HG03139 (cell line): ENCODE results near the gene UBXN11.
"Not testable (repeated sequence)": the region's sequence is repeated elsewhere in the genome, so short reads cannot be mapped to it uniquely, and the experiment has no call there.

Source experiments
- ATAC-seq: cut with Tn5 transposase; IDR thresholded peaks from one replicate; pipeline ENCODE4 v1.9.1; 2021; ENCODE audit not compliant: unreplicated experiment

The UBXN11 gene

DNA sequence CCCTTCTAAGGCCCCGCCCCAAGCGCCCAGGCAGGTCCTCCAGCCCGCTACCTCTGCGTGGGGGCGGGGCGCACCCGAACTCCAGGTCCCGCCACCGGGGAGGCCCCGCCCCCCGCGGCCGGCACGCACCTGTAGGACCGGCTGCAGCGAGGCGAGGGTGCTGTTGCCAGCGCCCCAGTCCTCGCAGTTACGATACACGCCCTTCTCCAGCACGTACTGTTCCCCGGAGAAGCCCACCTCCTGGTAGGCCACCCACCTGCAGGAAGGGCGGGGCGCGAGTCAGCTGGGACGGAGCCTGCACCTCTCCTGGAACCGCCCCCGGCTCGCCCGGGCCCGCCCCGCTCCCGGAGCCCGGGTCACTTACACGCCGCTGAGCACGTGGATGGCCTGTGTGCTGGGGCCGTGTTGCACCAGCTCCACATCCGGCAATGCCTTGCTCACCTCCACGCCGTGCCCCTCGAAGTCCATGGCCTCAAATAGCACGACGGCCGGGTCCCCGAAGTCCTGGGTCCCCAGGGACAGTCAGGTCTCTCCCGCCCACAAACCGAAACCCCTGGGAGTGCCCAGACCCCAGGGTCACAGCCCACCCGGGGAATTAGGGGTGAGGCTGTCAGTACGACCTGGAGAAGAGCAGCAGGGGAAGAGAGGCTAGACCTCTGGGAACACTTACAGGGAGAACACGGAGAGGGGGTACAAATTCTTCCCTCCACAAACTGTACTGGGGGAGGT is 30.2 kb upstream of the UBXN11 start:
- no peak for ATAC-seq

DNA sequence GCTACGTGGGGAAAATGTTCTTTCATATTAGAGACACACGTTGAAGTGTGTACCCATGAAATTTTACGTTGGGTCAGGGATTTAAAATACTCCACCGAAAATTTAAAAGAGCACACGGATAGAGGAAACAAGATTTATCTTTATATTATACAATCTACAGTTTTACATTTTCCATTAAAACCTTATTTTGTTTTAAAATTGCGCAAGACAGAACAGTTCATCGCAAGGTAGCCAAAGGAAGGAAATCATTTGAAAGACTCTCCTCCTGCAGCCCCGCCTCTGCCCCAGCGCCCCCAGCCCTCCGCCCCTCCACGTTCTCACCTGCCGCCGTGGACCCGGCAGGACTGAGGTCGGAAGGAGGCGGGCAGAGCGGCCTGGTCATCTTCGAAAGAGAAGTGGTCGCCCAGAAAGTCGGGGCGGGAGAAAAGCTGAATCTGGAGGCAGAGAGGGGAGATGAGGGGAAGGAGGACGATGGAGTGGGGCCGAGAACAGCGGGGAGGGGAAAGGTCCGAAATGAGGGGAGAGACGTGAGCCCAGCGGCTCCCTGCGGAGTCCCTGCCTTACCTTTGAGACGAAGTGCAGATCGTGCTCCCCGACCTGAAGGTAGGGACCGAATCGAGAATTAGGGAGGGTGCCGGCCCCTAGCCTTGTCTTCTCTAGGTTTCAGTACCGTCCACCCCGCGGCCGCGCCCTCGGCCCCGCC is 29.5 kb upstream of the UBXN11 start:
- ATAC-seq, result no peak

GRCh38 chr1:26333312-26333711 is 26.9 kb upstream of the UBXN11 start:
- ATAC-seq, result not testable (repeated sequence)

- ATAC-seq, result no peak
These were observed 23.8 kb upstream of the UBXN11 start for GRCh38 chr1:26330276-26330675.

GRCh38 chr1:26329380-26329779 is 22.9 kb upstream of the UBXN11 start:
- not testable (repeated sequence) for ATAC-seq

DNA sequence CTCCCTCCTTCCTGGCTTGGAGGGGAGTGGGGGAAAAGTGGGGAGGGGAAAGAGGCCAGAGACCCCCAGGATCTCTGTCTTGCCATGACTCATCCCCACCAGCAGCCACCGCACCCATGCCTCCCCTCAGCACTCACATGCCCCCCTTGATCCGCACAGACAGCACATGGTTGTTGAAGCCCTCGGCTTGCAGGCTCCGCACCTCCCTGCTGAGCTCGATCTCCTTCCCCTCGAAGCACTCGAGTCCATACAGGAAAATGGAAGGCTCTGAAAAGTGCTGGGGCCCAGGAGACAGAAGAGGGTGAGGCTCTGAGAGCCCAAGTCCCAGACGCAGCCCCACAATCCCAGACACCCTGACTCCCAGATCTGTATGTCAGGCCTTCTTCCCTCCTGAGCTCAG is 22.2 kb upstream of the UBXN11 start:
- no peak for ATAC-seq

DNA sequence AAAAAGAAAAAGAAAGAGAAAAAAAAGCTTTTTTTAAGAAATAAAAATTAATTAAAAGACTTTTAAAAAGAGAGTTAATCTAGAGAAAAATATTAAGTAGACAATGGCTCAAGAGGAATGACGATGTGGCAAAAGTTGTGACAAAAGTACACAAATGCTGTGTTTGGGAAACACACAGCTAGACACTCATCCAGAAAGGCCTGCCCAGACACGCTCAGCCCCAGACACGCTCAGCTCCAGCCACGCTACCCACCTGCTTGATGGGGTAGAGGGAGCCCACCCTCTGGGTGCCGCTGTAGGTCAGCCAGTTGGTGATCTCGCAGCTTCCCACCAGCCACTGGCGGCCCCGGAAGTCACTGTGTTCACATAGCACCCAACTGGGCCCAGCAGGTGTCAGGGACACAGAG is 21.5 kb upstream of the UBXN11 start:
- no peak for ATAC-seq

DNA sequence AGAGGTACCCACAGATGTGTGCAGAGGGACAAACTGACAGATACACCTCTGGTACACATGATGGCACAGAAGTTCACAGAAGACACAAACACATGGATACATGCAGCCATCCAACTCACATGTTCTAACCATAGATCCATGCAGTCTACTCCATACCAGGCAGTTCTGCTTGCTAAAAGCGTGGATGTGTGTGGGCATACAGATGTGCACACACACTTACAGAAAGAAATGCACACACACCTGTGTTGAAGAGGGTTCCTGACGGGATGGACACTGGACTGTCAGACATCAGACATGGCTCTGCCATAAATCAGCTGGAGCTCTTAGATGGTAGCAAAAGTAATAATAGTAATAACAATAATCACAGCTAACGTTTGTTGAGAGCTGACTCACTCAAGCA is 18.1 kb upstream of the UBXN11 start:
- ATAC-seq, result no peak

- ATAC-seq, result no peak
These were observed 16.9 kb upstream of the UBXN11 start for GRCh38 chr1:26323382-26323781.

DNA sequence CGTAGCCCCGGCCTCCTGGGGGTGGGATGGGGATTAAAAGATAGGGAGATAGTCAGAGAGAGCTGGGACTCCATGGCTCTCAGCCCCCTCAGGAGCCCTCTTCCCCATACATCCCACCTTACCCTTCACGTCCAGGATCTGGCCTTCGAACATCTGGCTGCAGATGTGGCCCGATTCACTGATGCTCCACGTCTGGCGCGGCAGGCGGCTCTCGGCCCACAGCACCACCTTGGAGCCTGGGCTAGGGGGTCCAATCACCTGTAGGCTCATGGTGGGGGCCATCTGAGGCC is 15.6 kb upstream of the UBXN11 start:
- ATAC-seq, result no peak

GRCh38 chr1:26321315-26322041 is 15.0 kb upstream of the UBXN11 start:
- no peak for ATAC-seq

DNA sequence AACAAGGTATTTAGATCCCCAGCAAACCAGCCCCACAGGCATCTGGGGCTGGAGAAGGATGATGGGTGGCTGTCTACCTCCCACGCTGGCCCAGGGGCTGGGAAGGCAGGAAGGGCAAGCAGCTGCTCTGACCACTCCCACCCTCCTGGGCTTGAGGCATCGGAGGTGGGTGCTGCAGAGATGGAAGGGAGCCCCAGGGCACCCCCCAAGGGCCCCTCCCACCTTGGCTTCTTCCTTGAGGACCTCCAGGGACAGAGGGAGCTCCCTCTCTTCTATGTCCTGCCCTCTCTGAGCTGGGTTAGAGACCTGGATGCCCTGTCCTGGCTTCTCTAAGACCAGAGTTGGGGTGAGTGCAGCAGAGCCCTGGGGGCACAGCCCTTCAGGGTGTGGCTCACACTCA is 14.5 kb upstream of the UBXN11 start:
- no peak for ATAC-seq

DNA sequence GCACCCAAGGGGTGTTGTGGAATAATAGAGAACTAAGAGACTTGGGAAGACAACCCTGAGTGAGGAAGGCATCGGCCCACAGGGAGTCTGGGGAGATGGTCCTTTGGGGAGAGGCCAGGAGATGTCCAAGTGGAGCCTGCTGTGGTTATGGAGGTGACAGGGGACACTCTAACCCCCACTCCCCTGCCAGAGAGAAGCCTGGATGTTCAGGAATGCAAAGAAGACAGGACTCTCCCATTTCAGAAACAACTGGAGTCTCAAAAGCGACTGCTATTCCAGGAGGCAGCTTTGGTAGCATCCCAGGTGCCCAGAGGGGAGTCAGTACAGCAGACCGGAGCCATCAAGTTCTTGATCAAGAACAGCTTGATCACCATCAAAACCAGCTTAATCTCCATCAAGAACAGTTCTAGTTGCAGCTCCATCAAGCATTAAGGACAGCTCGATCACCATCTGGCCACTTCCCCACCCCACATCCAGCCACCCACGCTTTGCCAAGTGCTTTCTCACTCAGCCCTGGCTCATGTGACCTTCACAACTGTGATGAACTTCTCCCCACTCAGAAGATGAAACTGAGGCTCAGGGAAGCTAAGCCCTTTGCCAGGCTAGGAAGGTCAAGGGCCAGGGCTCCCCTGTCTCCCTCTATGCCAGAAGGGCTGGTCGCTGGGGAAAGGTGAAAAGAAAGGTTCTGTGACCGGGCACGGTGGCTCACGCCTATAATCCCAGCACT is 12.1 kb upstream of the UBXN11 start:
- no peak for ATAC-seq

DNA sequence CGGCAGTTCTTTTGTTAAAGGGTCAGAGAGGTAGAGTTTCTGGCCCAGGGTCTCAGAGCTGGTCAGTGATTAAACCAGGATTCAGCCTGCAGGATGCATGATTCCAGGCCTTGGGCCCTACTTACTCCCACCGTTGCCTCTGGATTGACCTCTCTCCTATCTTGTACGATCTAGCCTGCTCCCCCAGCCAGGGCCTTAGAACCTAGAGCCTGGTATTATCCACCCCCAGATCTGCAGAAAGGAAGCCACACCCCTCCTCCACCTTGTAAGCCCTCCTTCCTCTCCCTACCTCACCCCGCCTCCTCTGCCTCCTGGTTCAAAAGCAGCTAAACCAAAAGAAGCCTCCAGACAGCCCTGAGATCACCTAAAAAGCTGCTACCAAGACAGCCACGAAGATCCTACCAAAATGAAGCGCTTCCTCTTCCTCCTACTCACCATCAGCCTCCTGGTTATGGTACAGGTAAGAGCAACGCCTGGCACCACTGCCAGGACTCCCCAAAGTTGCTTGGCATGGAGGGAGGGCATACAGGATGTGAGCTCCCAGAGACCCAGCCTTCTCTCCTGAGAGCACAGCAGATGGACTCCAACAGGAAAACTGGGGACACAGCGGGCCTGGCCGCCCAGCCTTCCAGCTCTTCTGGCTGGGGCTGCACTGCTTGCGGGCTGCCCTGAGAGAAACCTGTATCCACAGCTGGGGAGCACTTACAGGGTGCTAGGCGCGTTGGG is 11.3 kb upstream of the UBXN11 start, which contains the start of gene CD52:
Gene CD52 (plus strand): TSS at position 347 of the 726 bp plus-strand sequence. CDS start 60 bp downstream, at position 407.
- no peak for ATAC-seq

- ATAC-seq, result no peak
These were observed 10.7 kb upstream of the UBXN11 start for GRCh38 chr1:26317146-26317545.

- ATAC-seq, result no peak
These were observed 9.7 kb upstream of the UBXN11 start for GRCh38 chr1:26315874-26316850.

GRCh38 chr1:26314501-26314900 is 8.1 kb upstream of the UBXN11 start:
- no peak for ATAC-seq

- ATAC-seq, result not testable (repeated sequence)
These were observed 1.8 kb upstream of the UBXN11 start for GRCh38 chr1:26307966-26308899.
